Measurements from ENCODE around the gene C12orf60.

C12orf60 gene

DNA sequence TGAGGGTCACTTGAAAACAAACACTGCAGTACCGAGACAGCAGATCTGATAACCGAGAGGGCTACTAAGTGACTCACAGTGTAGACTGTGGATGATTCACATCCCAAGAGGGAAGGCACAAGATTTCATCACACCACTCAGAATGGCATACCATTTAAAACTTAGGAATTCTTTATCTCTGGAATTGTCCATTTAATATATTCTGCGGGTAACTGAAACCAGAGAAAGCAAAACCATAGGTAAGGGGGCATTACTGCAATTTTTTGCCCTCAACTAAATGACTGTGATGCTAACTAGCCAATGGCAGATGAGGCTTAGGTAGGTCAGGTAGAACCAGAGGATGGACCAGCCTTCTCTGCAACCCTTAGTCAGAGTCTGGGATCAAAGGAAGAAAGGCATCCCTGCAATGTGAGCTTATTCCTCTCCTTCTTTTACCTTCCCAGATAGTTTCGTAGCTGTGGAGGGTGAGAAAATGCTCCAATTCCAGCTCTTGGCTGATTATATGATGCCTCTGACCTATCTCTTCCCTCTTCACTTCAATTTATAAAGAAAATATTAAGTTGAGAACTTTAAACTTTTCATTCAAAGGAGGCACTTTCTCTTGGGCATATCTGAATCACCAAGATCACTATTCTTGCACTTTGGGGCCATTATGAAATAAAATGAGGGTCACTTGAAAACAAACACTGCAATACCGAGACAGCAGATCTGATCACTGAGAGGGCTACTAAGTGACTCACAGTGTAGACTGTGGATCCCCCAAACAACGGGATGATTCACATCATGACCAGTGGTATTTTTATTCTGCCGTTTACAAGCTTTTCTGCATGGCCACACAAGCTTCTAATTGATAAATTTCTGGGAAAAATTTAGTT lies 33.1 kb downstream of the C12orf60 start:
- DNase-seq (ENCODE audit: low read depth): no peak

DNA sequence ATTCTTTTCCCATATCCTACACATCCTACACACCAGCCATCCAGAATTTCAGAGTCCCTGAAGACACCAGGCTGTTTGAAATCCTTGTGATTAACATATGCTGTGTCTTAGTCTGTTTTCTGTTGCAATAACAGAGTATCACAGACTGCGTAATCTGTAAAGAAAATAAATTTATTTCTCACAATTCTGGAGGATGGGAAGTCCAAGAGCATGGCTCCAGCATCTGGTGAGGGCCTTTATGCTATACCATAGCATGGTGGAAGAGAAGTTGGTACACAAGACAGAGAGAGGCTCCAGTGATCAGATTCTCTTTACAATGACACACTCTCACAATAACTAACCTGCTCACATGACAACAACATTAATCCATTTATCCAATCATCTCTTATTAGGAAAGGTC lies 35.8 kb downstream of the C12orf60 start:
- no peak for DNase-seq (ENCODE audit: low read depth)

DNA sequence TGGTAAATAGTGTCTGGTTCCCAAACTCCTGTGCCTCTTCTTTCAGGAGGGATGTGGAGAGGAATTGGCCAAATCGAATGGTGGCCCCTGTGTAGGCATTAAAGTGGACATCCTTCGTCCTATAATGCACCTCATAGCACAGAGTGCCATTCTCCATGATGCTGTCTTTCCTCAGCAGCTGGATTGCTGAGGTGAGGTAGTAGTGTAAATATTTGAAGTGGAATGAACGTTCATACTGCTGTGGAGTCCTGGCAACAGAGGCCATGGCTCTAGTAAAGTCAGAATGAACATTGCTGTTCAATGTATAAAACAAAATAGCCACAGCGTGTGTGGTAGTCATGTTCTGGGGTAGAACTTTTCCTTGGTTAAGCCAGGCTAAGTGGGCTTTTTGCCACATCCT lies 37.1 kb downstream of the C12orf60 start:
- no peak for DNase-seq (ENCODE audit: low read depth)

DNA sequence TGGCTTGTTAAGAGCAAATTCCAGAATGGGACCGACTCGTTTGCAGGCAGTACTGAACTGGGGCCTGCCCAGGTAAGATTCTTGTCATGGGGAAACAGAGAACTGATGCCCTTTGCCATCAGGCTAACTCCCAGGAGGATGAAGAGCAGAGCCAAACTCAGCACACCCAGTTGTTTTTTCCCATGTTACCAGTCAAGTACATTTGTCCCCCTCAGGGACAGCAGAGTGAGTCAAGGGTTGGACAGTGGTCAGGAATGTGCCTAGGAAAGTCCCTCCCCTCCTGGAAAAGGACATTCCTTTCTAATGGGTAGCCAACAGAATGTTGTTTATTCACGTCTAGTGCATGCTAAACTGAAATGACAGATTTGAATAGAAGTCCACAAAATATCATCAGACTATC lies 38.3 kb downstream of the C12orf60 start:
- DNase-seq (ENCODE audit: low read depth): no peak

DNA sequence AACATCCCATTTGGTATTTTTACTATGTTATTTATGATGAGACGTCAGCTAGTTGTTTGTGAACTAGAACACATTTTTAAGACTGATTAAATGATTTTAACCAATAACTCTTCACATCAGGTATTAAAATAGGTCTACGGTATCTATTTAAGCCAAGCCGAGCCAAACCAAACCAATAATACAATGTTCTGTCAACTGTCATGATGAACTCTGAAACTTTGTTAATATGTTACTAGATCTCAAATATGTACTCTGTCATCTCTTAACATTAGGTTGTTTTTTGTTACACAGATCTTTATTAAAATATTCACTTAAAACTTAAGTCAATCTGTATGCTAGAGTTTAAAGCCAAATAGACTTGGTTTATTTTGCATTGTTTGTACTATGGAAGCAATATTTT lies 38.8 kb downstream of the C12orf60 start:
- DNase-seq (ENCODE audit: low read depth): no peak

DNA sequence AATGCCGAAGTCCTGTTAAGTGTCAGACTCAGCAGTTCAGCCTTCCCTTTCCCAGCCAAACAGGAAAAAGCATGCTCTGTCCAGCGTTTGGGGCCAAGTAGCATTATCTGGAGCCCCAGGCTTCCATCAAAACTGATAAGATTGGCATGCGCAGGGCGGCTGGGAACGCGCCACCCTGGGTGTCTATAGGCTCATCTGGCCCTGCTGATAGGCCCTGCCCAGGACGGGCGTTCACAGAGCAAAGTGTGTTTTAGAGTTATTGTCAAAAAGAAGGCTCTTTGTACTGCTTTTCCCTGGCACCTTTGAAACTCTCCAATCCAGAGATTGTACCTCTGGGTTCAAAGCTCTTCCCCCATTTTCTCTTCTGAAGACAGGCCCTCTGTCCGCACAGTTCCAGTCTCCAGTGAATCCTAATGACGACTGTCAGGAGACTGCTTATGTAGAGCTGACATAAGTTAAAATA lies 40.0 kb downstream of the C12orf60 start, which contains the start of gene ART4:
Gene ART4 (minus strand): TSS at position 102 of the 463 bp plus-strand sequence. CDS start 413 bp downstream, outside the sequence.
- DNase-seq (ENCODE audit: low read depth): no peak

DNA sequence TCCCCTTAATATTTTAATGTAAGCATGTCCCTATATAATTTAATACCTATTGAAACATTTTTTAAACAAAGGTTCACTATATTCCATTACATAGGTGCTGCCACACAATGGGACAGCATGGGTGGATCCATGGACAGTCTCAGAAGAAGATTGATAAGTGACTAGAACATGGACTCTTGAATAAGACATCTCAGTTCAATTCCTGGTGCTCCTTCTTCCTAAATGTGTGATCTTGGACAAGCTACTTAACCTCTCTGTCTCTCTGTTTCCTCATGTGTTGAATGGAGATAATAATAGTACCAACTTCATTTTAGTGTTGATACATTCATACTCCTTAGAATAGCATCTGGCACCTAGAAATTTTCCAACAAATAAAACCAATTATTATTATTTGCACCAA lies 40.9 kb downstream of the C12orf60 start:
- DNase-seq (ENCODE audit: low read depth): no peak

DNA sequence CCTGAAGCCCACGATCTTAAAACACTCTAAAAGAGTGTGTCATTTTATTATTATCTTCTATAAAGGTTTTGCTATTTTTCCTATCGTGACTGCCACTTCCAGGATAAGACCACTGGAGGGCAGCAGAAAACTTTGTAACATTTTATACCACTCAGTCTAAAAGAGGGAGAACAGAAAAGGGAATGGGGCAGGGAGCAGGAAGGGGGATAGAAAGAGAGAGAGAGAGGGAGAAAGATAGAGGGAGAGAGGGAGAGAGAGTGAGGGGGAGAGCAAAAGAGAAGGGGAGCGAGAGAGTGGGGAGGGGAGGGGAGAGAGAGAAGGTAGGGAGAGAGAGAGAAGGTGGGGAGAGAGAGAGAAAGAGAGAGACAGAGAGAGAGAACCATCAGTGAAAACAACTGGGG lies 41.9 kb downstream of the C12orf60 start:
- DNase-seq (ENCODE audit: low read depth): peak; percentile 15

DNA sequence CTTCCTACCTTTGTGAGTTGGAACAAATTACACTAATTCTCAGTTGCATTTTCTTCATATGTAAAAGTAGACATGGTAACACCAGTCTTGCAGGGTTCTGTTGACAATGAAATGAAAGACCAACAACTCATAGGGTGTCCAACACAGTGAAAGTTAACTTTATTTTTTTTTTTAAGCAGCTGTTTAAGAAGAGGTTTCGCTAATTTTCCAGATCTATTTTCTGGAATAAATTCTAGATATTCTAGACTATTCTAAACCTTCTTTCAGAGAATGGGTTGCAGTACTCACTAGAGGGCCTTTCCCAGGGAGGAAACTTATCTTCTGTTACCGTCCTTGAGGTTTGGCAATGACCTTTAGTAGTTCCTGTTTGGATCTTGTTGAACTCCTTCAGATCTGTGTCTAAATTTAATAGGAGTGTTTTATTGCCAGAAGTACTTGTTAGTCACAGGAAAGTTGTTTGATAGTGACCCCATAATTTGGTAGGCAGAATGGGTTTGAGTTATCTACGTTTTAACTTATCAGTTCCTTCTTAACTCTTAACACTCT lies 42.6 kb downstream of the C12orf60 start:
- no peak for DNase-seq (ENCODE audit: low read depth)

DNA sequence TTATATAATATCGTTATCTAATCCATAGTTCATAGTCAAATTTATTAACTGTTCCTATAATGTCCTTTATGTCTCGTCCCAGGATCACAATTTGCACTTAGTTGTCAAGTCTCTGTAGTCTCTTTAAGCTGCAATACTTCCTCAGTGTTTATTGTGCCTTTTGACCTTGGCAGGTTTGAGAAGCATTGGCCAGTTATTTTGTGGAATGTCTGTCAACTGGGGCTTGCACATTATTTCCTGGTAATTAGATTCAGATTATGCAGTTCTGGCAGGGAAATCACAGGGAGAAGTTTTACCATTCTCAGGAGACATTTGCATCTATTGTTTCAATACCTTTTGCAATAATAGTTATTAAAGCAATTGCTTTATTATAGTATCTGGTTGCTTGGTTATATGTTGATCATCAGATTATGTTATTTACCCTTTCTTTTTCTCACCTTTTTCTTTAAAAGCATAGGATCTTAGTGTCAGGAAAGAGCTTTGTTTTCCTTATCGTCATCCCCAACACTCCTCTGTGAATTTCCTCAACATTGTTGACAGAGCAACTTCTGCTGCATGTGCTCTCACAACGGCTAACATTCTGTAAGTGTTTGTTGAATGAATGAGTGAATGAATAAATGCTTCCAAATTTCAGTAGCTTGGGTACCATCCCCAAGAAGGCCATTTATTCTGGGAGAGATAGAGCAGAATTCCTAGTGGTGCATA lies 43.6 kb downstream of the C12orf60 start:
- no peak for DNase-seq (ENCODE audit: low read depth)

DNA sequence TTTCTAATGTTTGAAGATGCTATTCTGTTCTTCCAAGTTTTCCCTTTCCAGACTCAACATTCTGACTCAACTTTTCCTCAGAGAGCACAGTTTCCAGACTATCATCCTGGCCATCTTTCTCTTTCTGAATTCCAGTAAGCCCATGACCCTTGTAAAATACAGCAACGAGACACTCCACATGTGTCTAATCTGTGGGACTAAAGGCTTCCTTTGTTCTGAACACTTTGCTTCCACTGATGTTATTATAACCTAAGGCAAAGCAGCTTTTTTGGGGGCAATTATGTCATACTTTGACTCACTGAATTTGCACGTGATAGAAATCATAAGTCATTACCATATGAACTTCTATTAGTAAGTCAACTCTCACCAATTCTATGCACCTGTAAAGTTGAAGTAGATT lies 46.2 kb downstream of the C12orf60 start:
- DNase-seq (ENCODE audit: low read depth): no peak

DNA sequence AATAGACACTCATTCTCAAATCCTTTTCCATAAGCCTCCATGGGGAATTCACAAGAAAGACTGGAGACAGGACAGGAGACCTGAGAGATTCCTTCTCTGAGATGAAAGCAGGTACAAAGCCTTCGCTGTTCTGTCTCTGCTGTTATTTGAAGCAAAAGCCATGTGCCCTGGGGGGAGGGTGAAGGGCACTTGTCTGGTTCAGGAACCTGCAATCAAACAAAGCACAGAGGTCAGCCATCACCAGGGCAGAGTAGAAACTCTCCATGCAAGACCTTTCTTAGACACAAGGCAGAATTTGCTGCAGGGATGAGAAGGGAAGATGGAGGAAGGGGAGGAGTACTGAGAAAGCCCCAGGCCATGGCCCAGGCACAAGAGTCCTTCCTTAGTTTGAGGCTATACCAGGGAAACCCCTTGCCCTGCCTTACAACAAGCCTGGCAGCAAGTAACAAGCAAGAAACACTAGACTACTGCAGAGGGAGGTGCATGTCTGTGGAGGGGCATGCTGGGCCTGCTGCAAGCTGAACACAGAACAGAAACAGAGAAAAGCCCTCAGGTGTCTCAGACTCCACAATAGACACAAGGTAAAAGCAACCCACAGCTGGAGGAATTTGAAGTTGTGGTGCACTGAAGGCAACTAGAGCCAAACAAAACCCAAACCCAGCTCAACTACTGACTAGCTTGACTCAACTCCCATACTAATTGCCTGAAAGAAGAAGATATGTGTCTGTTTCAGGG lies 47.6 kb downstream of the C12orf60 start:
- no peak for DNase-seq (ENCODE audit: low read depth)

DNA sequence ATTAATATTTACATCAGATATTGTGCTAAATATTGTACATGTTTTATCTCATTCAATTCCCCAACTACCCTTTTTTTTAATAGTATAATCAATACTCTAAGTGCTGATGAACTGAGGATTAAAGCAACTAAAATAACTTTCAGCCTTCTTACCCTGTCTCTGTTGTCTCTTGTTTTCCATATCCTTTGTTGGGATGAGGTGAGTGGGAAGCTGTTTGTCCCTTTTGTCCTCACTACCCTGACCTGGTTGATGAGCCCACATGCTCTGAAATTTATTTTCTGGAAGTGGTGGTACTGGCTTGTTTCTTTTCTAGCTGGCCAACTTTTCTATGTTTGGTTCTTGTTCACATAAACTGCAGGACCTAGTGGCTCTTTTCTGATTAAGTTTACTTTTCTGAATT lies 49.4 kb downstream of the C12orf60 start:
- DNase-seq (ENCODE audit: low read depth): no peak

DNA sequence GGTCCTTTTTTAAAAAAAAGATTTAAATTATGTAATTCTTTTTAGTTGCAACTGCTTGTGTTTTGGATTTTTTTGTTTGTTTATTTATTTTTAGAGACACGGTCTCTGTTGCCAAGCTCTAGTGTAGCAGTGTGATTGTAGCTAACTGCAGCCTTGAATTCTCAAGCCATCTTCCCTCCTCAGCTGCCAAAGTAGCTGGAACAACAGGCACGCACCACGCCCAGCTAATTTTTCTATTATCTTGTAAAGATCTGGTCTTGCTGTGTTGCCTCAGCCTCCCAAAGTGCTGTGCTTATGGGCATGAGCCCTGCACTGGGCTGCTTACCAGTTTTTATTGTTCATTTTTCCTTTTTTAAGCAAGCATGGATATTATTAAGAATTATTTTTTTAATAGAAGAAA lies 50.5 kb downstream of the C12orf60 start:
- no peak for DNase-seq (ENCODE audit: low read depth)

DNA sequence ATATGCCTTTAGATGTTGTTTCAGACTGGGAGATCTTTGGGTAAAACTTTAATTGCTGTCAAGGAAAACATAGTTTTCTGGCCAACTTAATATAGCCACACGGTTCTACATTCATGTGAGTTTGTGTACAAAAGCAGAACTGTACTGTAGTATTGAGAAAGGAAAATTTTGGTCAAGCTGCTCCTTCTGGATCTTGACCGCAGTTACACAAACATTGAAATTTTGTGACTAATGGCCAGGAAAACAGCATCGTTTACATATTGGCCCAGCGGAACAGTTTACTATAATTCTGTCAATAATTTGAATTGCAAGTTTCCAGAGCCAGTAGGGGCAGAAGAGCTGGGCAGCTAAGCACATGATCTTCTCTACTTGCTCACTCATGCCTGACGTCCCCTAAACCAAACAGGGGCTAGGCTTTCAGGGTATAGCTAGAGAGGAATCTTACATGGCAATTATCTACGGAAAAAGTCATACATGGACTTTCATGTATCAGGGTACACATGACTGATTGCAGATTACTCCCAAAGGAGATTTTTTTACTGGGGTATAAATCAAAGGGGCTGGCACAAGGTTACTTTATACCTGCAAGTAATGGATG lies 51.2 kb downstream of the C12orf60 start:
- no peak for DNase-seq (ENCODE audit: low read depth)

DNA sequence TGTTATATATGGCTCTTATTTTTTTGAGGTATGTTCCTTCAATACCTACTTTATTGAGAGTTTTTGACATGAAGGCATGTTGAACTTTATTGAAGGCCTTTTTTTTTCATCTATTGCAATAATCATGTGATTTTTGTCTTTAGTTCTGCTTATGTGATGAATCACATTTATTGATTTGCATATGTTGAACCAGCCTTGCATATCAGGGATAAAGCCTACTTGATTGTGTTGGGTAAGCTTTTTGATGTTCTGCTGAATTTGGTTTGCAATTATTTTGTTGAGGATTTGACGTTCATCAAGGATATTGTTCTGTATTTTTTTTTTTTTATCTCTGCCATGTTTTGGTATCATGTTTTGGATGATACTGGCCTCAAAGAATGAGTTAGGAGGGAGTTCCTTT lies 55.0 kb downstream of the C12orf60 start:
- DNase-seq (ENCODE audit: low read depth): no peak

DNA sequence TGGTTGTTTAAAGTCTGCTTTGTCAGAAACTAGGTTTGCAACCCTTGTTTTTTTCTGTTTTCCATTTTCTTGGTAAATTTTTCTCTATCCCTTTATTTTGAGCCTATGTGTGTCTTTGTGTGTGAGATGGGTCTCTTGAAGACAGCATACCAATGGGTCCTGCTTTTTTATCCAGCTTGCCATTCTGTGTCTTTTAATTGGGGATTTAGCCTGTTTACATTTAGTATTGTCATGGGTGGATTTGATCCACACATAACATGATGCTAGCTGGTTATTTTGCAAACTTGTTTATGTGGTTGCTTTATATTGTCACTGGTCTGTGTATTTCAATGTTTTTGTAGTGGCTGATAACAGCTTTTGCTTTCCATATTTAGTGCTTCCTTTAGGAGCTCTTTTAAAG lies 57.0 kb downstream of the C12orf60 start:
- no peak for DNase-seq (ENCODE audit: low read depth)

DNA sequence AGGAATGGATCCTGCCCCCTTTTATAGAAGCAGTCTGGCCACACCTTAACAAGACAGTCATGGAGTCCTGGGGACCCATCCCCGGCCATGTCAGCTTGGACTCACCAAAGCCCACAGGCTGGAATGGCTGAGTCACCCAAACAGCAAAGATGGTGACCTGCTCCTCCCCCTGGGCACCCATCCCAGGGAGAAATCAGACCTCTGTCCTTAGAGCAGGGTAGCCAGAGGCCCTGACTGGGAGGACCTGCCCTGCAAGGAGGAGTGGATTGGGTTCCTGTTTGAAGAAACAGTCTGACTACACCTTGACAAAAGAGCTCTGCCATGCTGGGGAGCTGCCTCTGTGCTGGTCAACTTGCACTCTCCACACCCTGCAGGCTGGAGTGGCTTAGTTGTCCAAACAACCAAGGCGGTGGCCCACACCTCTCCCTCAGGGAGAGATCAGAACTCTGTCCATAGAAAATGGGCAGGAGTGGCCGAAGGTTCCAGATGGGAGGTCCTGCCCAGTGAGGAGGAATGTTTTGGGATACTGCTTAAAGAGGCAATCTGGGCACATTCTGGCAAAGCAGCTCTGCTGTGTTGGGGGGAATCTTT lies 65.5 kb downstream of the C12orf60 start:
- no peak for DNase-seq (ENCODE audit: low read depth)

DNA sequence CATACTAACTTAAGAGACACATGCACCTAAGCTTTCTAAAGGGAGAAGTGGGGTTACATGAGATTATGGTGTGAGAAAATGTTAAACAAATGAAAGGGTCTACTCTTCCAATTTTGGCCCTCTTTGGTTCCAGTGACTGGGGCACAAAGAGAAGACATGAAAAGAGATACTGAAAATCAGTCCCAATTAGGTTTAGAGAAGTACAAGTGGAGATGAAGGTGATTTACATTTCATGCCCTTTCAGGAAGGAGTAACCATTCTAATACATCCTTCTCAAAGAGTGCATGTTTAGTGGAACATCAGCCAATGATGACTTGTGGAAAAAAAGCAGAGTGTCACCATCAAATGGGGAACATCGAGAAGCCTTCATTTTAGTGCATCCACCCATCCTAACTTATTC lies 67.8 kb downstream of the C12orf60 start:
- DNase-seq (ENCODE audit: low read depth): no peak

DNA sequence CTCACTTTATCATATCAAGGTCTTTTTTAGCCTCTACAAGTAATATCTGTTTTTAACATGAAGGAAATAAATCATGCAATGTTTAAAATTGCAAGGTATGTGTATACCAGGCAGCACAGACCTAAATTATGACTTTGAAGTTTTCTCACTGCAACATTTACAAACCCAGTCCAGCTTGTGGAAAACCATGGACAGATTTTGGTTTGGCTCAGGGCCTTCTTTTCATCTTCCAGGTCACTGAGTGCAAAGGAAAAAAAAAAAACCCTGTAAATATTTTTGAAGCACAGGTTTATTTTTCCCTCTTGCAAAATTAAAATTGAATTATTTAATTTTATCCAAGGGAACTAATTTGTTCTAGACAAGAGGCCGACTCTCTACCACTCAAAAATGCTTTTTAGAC lies 68.4 kb downstream of the C12orf60 start:
- no peak for DNase-seq (ENCODE audit: low read depth)

DNA sequence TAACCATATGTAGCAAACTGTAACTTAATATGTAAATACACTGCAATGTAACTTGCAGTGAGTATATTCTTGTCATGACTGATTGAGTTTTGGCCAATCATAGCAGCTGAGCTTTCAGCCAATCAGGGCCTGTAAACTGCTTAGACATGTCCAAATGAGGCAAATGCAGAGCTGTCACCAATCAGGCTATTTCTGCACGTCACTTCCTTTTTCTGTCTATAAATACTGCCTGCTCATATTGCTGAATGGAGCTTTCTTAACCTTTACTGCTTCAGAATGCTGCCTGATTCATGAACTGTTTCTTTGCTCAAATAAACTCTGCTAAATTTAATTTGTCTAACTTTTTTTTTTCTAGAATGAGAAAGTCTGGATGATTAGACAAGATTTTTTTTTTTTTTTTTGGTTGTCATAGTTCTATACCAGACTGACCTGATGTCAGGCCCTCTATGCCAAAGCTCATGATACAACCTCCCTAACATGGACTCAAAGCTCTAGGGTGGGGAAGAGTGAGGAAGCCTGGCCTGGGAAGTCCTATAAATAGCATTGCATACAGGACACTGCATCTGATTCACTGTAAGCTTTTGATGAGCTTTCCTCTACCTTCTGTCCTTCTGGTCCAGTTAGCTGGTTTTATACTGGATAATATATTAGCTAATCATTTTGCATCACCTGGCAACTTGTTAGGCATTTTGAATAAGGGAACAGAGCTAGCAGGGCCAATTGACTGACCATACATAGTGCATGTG lies 70.1 kb downstream of the C12orf60 start:
- no peak for DNase-seq (ENCODE audit: low read depth)
